Measurements from ENCODE around the gene ZNF823.

DNA sequence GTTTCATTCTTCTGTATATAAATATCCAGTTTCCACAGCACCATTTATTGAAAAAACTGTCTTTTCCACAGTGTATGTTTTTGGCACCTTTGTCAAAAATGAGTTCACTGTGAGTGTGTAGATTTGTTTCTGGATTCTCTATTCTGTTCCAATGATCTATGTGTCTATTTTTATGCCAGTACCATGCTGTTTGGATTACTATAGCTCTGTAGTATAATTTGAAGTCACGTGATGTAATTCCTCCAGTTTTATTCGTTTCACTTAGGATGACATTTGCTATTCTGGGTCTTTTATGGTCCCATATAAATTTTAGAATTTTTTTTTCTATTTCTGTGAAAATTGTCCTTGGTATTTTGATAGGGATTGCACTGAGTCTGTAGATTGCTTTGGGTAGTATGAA is 11.0 kb upstream of the ZNF823 start:
- TF ChIP-seq, protein P1, sequence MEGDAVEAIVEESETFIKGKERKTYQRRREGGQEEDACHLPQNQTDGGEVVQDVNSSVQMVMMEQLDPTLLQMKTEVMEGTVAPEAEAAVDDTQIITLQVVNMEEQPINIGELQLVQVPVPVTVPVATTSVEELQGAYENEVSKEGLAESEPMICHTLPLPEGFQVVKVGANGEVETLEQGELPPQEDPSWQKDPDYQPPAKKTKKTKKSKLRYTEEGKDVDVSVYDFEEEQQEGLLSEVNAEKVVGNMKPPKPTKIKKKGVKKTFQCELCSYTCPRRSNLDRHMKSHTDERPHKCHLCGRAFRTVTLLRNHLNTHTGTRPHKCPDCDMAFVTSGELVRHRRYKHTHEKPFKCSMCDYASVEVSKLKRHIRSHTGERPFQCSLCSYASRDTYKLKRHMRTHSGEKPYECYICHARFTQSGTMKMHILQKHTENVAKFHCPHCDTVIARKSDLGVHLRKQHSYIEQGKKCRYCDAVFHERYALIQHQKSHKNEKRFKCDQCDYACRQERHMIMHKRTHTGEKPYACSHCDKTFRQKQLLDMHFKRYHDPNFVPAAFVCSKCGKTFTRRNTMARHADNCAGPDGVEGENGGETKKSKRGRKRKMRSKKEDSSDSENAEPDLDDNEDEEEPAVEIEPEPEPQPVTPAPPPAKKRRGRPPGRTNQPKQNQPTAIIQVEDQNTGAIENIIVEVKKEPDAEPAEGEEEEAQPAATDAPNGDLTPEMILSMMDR (IDR thresholded peaks at IDR 0.05; ENCODE audit: poor library complexity, severe bottlenecking) = no peak
- no peak for TF ChIP-seq SMC3 (conservative IDR thresholded peaks at IDR 0.05; ENCODE audit: poor library complexity)
- TF ChIP-seq, protein P2, sequence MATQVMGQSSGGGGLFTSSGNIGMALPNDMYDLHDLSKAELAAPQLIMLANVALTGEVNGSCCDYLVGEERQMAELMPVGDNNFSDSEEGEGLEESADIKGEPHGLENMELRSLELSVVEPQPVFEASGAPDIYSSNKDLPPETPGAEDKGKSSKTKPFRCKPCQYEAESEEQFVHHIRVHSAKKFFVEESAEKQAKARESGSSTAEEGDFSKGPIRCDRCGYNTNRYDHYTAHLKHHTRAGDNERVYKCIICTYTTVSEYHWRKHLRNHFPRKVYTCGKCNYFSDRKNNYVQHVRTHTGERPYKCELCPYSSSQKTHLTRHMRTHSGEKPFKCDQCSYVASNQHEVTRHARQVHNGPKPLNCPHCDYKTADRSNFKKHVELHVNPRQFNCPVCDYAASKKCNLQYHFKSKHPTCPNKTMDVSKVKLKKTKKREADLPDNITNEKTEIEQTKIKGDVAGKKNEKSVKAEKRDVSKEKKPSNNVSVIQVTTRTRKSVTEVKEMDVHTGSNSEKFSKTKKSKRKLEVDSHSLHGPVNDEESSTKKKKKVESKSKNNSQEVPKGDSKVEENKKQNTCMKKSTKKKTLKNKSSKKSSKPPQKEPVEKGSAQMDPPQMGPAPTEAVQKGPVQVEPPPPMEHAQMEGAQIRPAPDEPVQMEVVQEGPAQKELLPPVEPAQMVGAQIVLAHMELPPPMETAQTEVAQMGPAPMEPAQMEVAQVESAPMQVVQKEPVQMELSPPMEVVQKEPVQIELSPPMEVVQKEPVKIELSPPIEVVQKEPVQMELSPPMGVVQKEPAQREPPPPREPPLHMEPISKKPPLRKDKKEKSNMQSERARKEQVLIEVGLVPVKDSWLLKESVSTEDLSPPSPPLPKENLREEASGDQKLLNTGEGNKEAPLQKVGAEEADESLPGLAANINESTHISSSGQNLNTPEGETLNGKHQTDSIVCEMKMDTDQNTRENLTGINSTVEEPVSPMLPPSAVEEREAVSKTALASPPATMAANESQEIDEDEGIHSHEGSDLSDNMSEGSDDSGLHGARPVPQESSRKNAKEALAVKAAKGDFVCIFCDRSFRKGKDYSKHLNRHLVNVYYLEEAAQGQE (IDR thresholded peaks at IDR 0.05; ENCODE audit: borderline replicate concordance) = no peak
- no peak for TF ChIP-seq POLR2AphosphoS5 (IDR thresholded peaks at IDR 0.05)
- TF ChIP-seq RAD21 (conservative IDR thresholded peaks at IDR 0.05) = no peak
- TF ChIP-seq EZH2 (IDR thresholded peaks at IDR 0.05; ENCODE audit: borderline replicate concordance, insufficient read depth, low read length, poor library complexity, severe bottlenecking) = no peak
- TF ChIP-seq TAF1 (IDR thresholded peaks at IDR 0.05; ENCODE audit: low read depth) = no peak
- TF ChIP-seq MXI1 (conservative IDR thresholded peaks at IDR 0.05; ENCODE audit: poor library complexity, severe bottlenecking) = no peak
